GM06990 (cell line): ENCODE results near the gene PTPRF.

ENCODE experiments used
- DNase-seq: peaks from one replicate; pipeline ENCODE4 v3.0.0-alpha.2; 2011; ENCODE audit not compliant: insufficient read length; ENCODE audit errors: extremely low read depth
- H3K27me3 ChIP-seq: replicated peaks from 2 replicates; pipeline ENCODE4 v1.6.0; 2011; ENCODE audit warnings: low read length; ENCODE audit not compliant: control insufficient read depth, insufficient read depth
- H3K36me3 ChIP-seq: 2 replicates; pipeline ENCODE4 v1.5.1; 2011; ENCODE audit warnings: low read length; ENCODE audit not compliant: control insufficient read depth, insufficient read depth
- H3K4me3 ChIP-seq: replicated peaks from 2 replicates; pipeline ENCODE4 v1.5.1; 2011; ENCODE audit warnings: low read depth, mild to moderate bottlenecking, control low read depth, low read length
- CTCF ChIP-seq: IDR thresholded peaks from 2 replicates; pipeline ENCODE4 v1.5.1; 2011; ENCODE audit warnings: low read length, control low read depth, mild to moderate bottlenecking, inconsistent platforms; ENCODE audit not compliant: insufficient read depth, poor library complexity, severe bottlenecking

PTPRF gene

GRCh38 chr1:43531107-43531905 is 623 bp downstream of the PTPRF start:
- Histone ChIP-seq H3K27me3 (no peaks in the 10 kb centered on the region; the same call in 1 of the 2 replicates), H3K36me3 (no peaks in the 10 kb centered on the region), H3K4me3 (peak overlapping the region; percentile 53)
- TF ChIP-seq CTCF = no peak
- DNase-seq = no peak

- Histone ChIP-seq H3K36me3 (no peaks in the 10 kb centered on the region), H3K27me3 (no peaks in the 10 kb centered on the region; the same call in 1 of the 2 replicates), H3K4me3 (peak overlapping the region; percentile 53)
- DNase-seq = no peak
- no peak for TF ChIP-seq CTCF
Measured at GRCh38 chr1:43531906-43532584, 1.4 kb downstream of the PTPRF start.

GRCh38 chr1:43532716-43533115 is 2.0 kb downstream of the PTPRF start:
- TF ChIP-seq CTCF = no peak
- no peaks in the 10 kb centered on the region for H3K36me3 ChIP-seq
- no peak for DNase-seq
- no peaks in the 10 kb centered on the region; the same call in 1 of the 2 replicates for H3K27me3 ChIP-seq
- no peak overlapping the region for H3K4me3 ChIP-seq

GRCh38 chr1:43533584-43533983 is 2.9 kb downstream of the PTPRF start:
- no peak for DNase-seq
- no peak for TF ChIP-seq CTCF
- H3K36me3 ChIP-seq = no peaks in the 10 kb centered on the region
- no peak overlapping the region for H3K4me3 ChIP-seq
- H3K27me3 ChIP-seq = no peaks in the 10 kb centered on the region; the same call in 1 of the 2 replicates

GRCh38 chr1:43534256-43534655 is 3.6 kb downstream of the PTPRF start:
- H3K36me3 ChIP-seq = no peaks in the 10 kb centered on the region
- DNase-seq = no peak
- no peak overlapping the region for H3K4me3 ChIP-seq
- TF ChIP-seq CTCF = no peak
- no peaks in the 10 kb centered on the region; the same call in 1 of the 2 replicates for H3K27me3 ChIP-seq
